BJ (cell line): ENCODE measurements around the gene RAI14. TPM values are rescaled to one million over a fixed set of nuclear protein-coding genes. Genes with fewer than 3 reads are reported as not detected.
"Not testable (repeated sequence)": the region's sequence is repeated elsewhere in the genome, so short reads cannot be mapped to it uniquely, and the experiment has no call there.

Experiments
- CTCF ChIA-PET: fragments of 350-600 bp; formaldehyde crosslinking; extraction: SDS; loops from one replicate; lab custom pipeline; 2021; ENCODE audit warnings: antibody characterized with exemption, inconsistent platforms; lab: Yijun Ruan, JAX
- POLR2A ChIA-PET: fragments of 300-600 bp; sonication (Branson Sonifier 250); formaldehyde crosslinking; extraction: SDS; loops from one replicate; lab custom pipeline; 2021; ENCODE audit warnings: antibody characterized with exemption; lab: Charles Lee
- DNase-seq: peaks from one replicate; pipeline ENCODE4 v3.0.0-alpha.2; 2011; ENCODE audit warnings: low read depth
- H3K27me3 ChIP-seq: 2 replicates; pipeline ENCODE4 v1.6.0; 2011; ENCODE audit warnings: low read length; ENCODE audit not compliant: control insufficient read depth, insufficient read depth
- H3K36me3 ChIP-seq: 2 replicates; pipeline ENCODE4 v1.5.1; 2011; ENCODE audit warnings: low read length; ENCODE audit not compliant: control insufficient read depth, insufficient read depth
- H3K4me3 ChIP-seq: 2 replicates; pipeline ENCODE4 v1.5.1; 2011; ENCODE audit warnings: low read depth, mild to moderate bottlenecking, control low read depth, low read length
- CTCF ChIP-seq: IDR thresholded peaks from 2 replicates; pipeline ENCODE4 v1.5.1; 2011; ENCODE audit warnings: low read depth, mild to moderate bottlenecking, control low read depth, inconsistent platforms, low read length, moderate library complexity; ENCODE audit not compliant: insufficient read depth
- polyA plus RNA-seq: library from polyadenylated mRNA; depleted of rRNA; stranded (reverse); fragments of >200 nt; gene quantifications from 2 replicates; pipeline ENCODE4 v1.2.3, GENCODE V29; 2011

RAI14 gene
- polyA plus RNA-seq, 1 experiment: 183 TPM

GRCh38 chr5:34774139-34774538, 118.0 kb downstream of the RAI14 start:
- TF ChIP-seq CTCF: no peak
- CTCF ChIA-PET: no interaction called here
- POLR2A ChIA-PET: no interaction called here
- H3K4me3 ChIP-seq: no peak overlapping the region
- no peaks in the 10 kb centered on the region for H3K27me3 ChIP-seq
- no peaks in the 10 kb centered on the region; the same call in 1 of the 2 replicates for H3K36me3 ChIP-seq
- no peak for DNase-seq

GRCh38 chr5:34774678-34775077, 118.5 kb downstream of the RAI14 start:
- H3K27me3 ChIP-seq, CTCF ChIA-PET, POLR2A ChIA-PET, H3K36me3 ChIP-seq, DNase-seq, H3K4me3 ChIP-seq: not testable (repeated sequence)

GRCh38 chr5:34775886-34776285, 119.8 kb downstream of the RAI14 start:
- ChIA-PET CTCF (interaction anchor here (1.3 kb wide), 1 partner anchor 14 kb away, joined by 3 read pairs; no protein-coding TSS in a partner anchor), POLR2A (no interaction called here)
- no peaks in the 10 kb centered on the region for H3K27me3 ChIP-seq
- no peak overlapping the region for H3K4me3 ChIP-seq
- no peak for DNase-seq
- no peak for TF ChIP-seq CTCF
- no peaks in the 10 kb centered on the region for H3K36me3 ChIP-seq

- no peaks in the 10 kb centered on the region; the same call in 1 of the 2 replicates for H3K36me3 ChIP-seq
- DNase-seq: no peak
- H3K27me3 ChIP-seq: no peaks in the 10 kb centered on the region
- no peak for TF ChIP-seq CTCF
- ChIA-PET POLR2A (no interaction called here), CTCF (interaction anchor here (0.6 to 1.9 kb wide), 3 partner anchors 10 to 15 kb away, joined by 3 to 5 read pairs (median 3); no protein-coding TSS in a partner anchor)
- no peak overlapping the region for H3K4me3 ChIP-seq
These were observed 122.1 kb downstream of the RAI14 start for GRCh38 chr5:34778091-34778850.

GRCh38 chr5:34783892-34784291, 127.8 kb downstream of the RAI14 start:
- DNase-seq, CTCF ChIA-PET, H3K4me3 ChIP-seq, H3K27me3 ChIP-seq, POLR2A ChIA-PET, H3K36me3 ChIP-seq: not testable (repeated sequence)

GRCh38 chr5:34787035-34787434, 130.9 kb downstream of the RAI14 start:
- ChIA-PET CTCF (no interaction called here), POLR2A (no interaction called here)
- peaks cover 2% of the 10 kb centered on the region; the same call in 1 of the 2 replicates for H3K36me3 ChIP-seq
- DNase-seq: no peak
- H3K4me3 ChIP-seq: no peak overlapping the region
- no peaks in the 10 kb centered on the region for H3K27me3 ChIP-seq
- TF ChIP-seq CTCF: no peak
